ENCODE results near the gene TMEFF1.

TMEFF1 gene

DNA sequence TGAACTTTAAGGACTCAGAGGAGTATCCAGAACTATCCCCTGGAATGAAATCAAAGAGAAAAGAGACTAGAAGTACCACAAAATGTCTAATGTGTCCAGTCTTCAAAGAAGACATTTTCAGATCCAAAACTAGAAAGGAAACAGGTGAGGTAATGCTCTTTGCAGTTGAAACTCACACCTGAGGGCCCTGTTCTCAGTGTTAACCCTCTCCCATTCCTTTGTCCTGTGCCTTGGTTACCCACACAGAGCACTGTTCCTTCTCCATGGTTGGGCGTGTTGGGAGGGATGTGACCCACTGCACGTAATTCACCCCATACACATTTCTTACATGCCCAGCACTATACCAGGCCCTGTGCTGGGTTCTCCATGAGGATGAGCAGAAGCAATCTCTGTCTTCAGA, 24.7 kb upstream of the TMEFF1 start:
- no peak for DNase-seq

DNA sequence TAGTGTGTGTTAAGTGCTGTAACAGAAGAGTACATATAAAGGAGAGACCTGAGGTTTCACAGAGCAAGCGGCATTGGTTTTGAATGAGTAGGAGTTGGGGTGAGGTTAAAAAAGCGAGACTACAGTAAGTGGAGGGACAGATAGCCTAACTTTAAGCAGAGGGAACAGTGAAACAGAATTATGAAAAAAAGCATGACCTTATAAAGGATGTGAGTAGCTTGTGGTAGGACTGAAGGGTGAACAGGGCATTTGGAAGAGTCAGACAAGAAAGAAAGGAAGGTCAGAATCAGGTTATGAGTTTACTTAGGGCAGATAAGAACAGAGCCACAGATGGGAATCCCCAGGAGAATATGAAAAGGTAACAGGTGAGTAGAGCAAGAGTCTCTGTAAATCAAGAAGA, 23.5 kb upstream of the TMEFF1 start:
- DNase-seq, result no peak

DNA sequence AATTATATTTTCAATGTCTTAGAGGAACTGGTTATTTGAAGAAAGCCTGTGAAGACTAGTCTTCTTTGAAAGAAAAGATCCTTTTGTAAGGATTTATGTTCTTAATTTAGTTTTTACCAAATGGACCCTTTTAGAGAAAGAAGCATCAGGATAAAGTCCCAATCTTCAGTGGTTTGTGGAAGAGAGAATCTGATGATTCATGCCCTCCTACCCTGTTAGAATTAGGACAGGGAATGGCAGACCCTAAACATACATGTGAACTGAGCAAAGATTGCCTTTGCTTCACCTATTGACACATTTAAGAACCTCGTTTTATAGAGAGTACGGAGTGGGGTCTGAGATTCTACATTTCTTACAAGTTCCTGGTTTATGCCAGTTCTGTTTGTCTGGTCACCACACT, 20.1 kb upstream of the TMEFF1 start:
- DNase-seq, result no peak

DNA sequence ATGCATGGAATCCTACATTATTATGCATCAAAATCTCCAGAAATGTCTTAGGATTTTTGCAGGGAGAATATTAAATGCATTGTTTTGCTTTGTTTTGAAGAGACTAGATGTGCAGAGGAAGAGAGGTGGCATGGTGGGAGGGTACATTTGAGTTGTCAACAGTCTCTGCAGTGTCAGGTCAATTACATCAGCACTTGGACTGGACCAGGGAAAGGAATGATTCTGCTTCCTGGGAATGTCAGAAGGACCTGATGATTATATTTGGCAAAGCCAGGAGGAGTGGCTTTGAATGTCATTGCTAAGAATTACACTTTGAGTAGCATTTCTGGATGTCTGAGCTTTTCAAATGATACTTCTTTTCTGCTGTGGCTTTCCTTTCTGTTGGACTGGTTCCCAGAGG, 17.5 kb upstream of the TMEFF1 start:
- DNase-seq, result no peak

DNA sequence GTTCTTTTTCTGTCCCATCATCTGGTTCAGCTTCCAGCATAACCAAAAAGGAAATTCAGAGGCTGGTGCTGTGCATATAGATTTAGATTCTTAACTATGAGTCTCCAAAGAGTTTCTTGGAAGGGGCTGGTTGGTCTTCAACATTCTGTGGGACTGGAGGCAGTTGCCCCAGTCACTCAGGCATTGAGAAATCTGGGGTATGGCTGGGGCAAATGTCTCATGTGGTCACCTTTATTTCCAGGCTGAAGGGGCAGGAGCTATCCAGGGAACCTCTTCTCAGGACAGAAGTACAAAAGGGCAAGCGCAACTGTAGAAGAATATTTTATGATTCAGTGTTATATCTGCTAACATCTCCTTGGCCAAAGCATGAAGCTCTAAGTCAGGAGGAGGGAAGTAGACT, 15.4 kb upstream of the TMEFF1 start:
- no peak for DNase-seq

DNA sequence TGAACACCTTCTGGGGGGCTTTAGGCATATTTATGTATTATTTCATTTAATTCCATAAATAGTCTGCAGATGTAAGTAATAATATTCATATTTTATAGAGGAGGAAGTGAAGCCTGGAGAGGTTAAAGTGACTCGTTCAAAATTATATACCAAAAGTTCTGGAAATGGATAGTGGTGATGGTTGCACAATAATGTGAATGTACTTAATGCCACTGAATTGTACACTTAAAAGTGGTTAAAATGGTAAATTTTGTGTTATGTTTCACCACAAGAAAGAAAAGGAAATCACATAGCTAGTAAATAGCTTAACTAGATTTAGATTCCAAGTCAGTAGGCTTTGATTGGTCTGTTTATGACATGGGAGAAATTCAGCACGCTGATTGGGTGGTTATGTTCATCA, 13.0 kb upstream of the TMEFF1 start:
- no peak for DNase-seq

DNA sequence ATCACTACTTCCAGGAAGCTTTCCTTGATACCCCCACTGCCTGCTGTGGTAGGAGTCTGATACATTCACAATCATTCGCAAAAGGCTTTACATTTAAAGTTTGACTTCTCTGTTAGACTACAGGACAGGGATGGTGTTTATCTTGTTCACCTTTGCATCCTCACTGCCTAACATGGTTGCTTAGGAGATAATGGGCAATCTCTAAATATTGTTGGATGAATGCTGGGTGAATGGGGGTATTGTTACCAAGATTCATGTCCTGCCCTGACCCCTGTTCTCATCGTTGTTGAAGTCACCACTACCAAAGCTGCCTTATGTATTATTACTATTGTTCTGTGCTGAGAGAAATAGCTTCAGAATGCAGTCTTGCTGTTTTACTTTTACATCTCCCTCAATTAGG, 7.7 kb upstream of the TMEFF1 start:
- DNase-seq, result no peak

DNA sequence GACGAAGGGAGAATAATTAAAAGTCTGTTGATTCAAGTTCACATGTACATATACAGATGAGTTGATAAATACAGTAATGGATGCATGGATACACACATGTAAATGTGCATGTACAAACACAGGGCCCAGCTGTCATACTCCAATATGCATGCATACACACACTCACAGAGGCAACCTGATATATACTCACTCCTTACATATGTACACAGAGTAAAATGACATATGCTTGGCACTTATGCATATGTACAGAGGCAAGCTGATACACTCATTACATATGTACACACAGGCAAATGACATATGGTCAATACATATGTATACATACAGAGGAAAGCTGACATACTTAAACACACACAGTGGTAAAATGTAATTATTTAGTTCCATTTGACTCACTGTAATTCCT, 7.2 kb upstream of the TMEFF1 start:
- no peak for DNase-seq

DNA sequence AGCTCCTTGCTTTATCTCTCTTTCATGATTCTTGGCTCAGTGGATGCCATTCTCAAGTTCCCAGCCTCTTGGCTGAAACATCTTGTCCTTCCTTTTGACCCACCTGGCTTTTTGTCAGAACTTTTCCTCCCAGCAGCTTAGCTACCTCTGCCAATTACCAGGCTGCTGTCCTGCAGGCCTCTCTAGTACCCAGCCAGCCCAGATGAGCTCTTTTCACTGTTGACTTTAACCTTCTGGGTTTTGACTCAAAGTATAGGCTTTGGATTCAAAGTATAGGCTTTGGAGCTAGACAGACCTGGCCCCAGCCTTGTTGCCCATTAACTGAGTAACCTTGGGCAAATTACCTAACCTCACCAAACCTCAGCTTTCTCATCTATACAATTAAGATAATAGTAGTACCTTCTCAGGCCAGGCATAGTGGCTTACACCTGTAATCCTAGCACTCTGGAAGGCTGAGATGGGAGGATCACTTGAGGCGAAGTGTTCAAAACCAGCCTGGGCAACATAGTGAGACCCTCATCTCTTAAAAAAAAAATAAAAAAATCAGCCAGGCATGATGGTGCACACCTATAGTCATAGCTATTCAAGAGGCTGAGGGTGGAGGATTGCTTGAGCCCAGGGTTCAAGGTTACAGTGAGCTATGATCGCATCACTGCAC, 6.6 kb upstream of the TMEFF1 start:
- DNase-seq, result no peak

DNA sequence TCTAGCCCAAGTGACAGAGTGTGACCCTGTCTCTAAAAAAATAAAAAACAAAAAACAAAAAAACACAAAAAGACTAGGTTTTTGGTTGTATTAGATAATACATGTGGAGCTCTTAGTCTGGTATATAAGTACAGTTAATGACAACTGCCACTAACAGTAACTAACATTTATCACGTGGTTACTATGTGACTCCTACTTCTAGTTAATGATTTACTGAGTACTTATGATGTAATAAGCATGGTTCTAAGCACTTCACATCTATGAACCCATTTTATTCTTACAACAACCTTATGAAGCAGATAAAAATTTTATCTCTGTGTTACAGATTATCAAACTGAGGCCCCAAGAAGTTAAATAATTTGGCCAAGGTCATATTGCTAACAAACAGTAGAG, 6.1 kb upstream of the TMEFF1 start:
- no peak for DNase-seq

DNA sequence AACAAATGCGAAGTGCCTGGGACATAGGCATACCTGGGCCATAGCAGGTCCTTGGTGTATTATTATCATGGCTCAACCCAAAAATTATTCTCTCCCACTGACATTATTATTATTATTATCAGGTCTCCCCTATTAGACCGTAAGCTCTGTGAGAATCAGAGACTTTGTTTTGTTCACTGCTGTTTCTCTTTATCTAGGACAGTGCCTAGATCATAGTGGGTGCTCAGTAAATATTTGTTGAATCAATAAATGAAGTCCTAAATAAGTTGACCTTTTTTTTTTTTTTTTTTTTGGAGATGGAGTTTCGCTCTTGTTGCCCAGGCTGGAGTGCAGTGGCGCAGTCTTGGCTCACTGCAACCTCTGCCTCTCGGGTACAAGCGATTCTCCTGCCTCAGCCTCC, 4.9 kb upstream of the TMEFF1 start:
- DNase-seq, result no peak

DNA sequence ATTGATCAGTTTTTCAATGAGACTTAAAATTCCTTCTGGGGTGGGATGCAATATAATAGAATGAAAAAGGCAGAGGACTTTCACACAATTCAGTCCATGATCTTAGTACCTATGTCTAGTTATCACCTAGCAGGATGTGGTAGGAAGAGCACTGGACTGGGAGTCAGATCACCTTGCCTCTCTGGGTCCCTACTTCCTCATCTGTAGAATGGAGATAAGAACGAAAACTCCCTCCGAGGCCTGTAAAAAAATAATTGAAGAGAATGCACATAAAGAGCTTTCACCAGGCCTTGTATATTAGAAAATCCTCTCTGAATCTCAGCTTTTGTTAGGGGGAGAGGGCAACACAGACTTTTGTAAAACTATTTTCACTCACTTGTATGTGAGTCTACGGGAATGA, 681 bp upstream of the TMEFF1 start:
- peak; percentile 61 for DNase-seq

DNA sequence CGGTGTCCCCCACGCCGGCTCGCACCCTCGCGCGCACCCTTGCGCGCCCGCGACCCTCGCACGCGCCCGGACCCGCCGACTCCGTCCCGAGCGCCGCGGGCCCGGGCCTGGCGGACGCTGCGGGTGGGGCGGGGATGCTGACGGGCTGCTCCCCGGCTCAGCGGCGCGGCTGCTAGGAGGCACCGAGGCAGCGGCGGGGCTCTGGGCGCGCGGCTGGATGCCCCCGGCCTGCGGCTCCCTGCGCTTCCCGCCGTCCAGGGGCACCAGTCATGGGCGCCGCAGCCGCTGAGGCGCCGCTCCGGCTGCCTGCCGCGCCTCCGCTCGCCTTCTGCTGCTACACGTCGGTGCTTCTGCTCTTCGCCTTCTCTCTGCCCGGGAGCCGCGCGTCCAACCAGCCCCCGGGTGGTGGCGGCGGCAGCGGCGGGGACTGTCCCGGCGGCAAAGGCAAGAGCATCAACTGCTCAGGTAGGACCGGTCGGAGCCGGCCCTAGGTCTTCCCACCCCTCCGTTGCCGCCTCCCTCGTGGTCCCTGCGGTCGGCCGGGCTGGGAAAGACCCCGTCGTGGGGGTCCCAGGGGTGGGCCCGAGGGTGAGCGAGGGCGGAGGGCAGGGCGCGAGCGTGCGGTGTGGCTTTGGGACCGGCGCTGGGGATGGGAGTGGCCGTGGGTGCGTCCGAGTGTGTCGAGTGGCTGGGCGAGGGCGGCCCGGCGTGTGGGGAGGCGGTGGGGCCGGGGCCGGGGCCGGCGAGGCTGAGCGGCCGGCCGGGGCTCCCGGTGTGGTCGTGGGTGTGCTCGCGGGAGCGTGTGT, 530 bp downstream of the TMEFF1 start:
- DNase-seq, result peak; percentile 46

DNA sequence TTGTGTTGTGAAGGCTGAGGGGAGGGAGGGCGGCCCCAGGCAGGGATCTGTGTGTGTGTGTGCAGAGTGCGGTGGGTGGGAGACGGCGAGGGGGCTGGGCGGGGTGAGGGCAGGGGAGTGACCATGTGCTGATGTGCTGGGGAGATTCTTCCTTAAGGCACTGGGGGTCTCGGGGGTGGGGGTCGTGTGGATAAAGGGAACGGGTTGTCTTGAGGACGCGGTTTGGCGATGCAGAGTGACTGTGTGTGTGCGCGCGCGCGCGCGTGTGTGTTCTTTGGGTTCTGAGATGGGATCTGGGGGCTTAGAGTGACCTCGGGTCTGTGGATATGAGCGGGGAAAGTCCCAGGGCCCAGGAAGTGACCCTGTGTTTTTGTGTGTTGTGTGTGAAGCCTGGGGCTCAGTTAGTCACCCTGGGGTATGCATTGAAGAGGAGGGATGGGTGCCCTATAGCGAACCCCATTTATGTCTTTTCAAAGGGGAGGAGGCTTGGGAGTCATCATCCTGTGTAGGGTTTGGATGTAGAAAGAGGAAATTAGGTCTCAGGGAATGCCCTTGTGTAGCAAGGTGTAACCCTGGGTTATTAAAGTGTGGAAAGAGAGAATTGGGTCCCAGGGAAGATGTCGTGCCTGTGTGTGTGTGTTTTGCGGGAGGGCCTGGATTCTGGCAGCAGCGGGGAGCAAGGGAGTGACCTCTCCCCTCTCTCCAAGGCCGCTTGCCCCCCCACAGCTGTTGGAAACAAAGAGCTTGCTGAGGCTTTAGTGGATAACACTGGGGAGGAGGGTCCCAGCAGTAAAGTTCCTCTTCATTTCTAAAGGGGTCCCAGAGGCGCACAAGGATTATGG, 1.4 kb downstream of the TMEFF1 start:
- DNase-seq, result no peak

DNA sequence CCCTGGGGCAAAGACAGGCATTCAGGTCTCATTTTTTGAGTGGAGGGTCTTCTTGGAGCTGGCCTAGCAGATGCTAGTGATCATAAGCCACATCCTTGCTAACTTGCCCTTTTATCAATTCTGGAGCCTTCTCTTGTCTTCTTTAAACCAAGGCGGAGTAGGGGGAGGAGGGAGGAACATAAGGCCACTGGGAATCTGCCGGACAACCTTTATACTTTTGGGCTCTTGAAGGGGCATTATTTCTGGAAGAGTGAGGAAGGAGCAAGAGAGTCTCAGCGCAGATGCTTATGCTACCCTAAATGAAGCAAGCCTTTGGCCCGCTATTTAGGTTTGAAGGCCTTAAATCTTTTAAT, 2.0 kb downstream of the TMEFF1 start:
- DNase-seq, result no peak

DNA sequence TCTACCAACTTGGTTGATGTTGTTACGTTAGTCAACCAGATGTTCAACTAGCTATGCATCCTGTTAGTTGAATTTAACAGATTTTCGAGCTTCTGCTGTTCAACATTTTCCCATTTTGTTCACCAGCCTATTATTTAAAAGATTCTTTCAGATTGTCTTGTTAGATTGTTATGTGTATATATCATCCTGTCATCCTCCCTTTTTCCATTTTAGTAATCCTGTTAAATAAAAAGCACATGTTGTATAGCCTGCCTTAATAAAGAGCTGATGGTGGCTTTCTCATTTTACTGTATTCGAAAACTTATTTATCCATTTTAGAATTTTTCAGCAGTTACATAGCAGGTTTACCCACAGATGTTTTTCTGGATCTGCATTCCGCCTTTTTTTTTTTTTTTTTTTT, 4.3 kb downstream of the TMEFF1 start:
- DNase-seq, result no peak

DNA sequence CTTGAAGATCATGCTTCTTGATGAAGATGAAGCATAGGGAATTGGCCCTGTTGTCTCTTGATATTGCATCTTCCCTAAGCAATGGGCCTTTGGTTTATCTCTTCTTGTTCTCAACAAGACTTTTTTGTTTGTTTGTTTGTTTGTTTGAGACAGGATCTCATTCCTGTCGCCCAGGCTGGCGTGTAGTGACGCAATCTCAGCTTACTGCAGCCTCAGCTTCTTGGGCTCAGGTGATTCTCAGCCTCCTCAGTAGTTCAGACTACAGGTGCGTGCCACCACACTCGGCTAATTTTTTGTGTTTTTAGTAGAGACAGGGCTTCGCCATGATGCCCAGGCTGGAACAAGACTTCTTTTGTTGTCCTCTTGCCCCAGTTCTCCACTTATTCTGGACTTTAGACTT, 5.2 kb downstream of the TMEFF1 start:
- DNase-seq, result no peak

DNA sequence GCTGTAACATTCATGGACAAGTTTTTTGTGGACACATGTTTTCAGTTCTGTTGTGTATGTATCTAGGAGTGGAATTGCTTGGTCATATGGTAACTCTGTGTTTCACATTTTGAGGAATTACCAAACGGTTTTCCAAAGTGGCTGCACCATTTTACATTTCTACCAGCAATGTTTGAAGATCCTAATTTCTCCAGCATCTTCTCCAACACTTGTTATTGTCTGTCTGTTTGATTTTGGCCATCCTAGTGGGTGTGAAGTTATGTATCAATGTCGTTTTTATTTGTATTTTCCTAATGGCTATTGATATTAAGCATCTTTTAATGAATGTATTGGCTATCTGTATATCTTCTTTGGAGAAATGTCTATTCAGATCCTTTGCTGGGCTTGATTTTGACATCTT, 6.9 kb downstream of the TMEFF1 start:
- no peak for DNase-seq

DNA sequence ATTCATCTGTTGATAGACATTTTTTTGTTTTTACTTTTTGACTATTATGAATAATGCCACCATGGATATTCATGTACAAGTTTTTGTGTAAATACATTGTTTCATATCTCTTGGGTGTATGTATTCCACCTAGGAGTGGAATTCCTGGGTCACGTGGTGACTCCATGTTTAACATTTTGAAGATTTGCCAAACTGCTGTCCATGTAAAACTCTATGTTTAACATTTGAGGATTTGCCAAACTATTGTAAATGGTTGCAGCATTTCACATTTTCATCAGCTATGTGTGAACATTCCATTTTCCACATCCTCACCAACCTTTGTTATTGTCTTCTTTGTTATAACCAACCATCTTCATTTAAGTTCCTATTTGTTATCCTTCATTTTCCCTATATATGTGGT, 12.2 kb downstream of the TMEFF1 start:
- DNase-seq, result no peak

DNA sequence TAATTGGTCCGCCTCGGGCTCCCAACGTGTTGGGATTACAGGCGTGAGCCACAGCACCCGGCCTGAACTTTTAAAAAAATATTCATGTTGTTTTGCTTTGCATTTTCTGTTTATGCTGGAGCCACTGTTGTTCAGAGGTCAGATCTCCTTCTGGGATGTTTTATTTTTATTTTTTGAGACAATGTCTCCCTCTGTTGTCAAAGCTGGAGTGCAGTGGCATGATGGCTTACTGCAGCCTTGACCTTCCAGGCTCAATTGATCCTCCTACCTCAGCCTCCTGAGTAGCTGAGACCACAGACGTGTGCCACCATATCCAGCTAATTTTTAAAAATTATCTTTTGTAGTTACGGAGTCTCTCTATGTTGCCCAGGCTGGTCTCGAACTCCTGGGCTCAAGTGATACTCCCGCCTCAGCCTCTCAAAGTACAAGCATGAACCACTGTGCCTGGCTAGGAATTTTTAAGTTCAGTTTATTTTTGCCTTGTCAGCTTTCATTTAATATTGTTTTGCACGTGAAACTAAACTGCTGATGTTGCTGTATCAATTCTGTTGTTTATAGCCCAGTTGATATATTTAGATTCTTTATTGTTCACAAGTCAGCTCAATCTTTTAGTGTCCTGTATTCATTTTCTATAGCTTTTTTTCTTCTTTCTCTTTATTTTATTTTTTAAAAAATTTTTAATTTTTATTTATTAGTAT, 13.7 kb downstream of the TMEFF1 start:
- DNase-seq, result no peak

DNA sequence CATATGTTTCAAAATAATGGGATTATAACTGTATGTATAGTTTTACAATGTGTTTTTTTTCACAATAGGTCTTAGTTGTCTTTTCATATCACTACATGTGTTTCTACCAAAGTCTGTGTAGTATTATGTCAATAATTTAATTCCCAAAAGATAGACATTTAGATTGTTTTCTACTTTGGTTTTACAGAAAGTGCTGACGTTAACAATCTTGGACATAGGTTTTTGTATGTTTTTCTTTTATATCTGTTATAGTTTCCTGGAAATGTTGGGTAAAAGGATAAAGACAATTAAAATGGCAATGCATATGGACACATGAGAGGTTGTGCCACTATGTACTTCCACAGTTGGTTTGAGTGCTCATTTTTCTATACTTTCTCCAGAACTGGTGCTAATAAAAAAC, 15.2 kb downstream of the TMEFF1 start:
- no peak for DNase-seq

DNA sequence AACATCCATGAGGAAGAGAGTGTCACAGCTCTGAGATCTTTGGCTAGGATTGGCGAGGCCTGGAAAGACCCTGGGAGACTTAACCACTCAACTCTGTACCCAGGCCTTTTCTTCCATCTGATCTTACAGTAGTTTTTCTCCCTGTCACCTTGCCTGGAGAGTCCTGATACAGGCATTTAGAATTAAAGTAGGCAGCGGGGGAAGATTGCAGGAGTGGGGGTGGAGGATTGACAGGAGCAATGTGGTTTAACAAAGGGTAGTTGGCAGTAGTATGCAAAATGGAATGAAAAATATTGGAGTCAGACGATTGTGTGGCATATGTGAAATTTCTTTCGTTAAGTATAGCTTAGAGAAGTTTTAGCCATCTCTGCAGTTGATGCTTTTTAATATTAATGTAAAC, 16.9 kb downstream of the TMEFF1 start:
- no peak for DNase-seq

DNA sequence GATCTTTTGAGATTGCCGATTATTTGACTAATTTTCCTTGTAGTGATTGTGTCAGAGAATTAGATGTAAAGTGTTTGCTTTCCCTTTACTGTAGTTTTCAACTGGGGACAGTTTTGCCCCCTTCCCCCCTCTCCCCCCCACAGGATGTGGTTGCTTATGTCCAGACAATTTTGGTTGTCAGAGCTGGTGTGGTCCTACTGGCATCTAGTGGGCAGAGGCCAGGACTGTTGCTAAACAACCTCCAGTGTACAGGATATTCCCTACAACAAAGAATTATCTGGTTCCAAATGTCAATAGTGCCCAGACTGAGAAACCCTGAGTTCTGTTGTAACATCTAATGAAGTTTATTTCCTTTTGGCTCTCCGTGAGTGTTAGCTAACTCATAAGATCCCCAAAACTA, 20.0 kb downstream of the TMEFF1 start:
- DNase-seq, result peak; percentile 16

DNA sequence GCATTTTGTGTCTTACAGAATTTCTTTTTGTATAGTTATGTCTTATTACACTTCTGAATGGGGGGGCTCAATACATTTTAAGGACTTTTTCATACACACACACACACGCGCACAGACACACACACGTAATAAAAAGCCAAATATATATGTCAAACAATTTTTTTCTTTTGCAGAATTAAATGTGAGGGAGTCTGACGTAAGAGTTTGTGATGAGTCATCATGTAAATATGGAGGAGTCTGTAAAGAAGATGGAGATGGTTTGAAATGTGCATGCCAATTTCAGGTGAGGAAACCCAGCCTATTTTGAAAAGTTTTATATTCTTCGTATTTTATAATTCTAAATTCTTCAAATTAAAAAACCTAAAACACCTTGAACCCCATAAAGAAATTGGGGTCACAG, 25.6 kb downstream of the TMEFF1 start:
- DNase-seq, result no peak
